ENCODE data around the gene STXBP6.

STXBP6 gene

GRCh38 chr14:25055992-25056687, 6.2 kb upstream of the STXBP6 start:
- DNase-seq (ENCODE audit: low read depth, low spot score): no peak
- Histone ChIP-seq H3K36me3 (ENCODE audit: insufficient read depth, low read length) (no peaks in the 10 kb centered on the region), H3K9me3 (ENCODE audit: low read depth, low read length) (no peaks in the 10 kb centered on the region), H3K27ac (no peak overlapping the region), H3K4me3 (no peak overlapping the region), H3K9ac (ENCODE audit: insufficient read length) (no peak overlapping the region)
- TF ChIP-seq EZH2 (IDR thresholded peaks at IDR 0.05) (no peak), POLR2AphosphoS5 (IDR thresholded peaks at IDR 0.05; ENCODE audit: borderline replicate concordance, low read depth, low read length) (no peak), FOXP2 (optimal IDR thresholded peaks at IDR 0.05; ENCODE audit: control extremely low read depth, extremely low read length, insufficient read depth) (no peak)

GRCh38 chr14:25055005-25055404, 5.1 kb upstream of the STXBP6 start:
- Histone ChIP-seq H3K27ac (no peak overlapping the region), H3K9ac (ENCODE audit: insufficient read length) (no peak overlapping the region), H3K9me3 (ENCODE audit: low read depth, low read length) (no peaks in the 10 kb centered on the region), H3K4me3 (no peak overlapping the region), H3K36me3 (ENCODE audit: insufficient read depth, low read length) (no peaks in the 10 kb centered on the region)
- no peak for TF ChIP-seq POLR2AphosphoS5 (IDR thresholded peaks at IDR 0.05; ENCODE audit: borderline replicate concordance, low read depth, low read length)
- no peak for TF ChIP-seq EZH2 (IDR thresholded peaks at IDR 0.05)
- no peak for TF ChIP-seq FOXP2 (optimal IDR thresholded peaks at IDR 0.05; ENCODE audit: control extremely low read depth, extremely low read length, insufficient read depth)
- DNase-seq (ENCODE audit: low read depth, low spot score): no peak

- H3K9me3 ChIP-seq (ENCODE audit: low read depth, low read length): no peaks in the 10 kb centered on the region
- no peak for DNase-seq (ENCODE audit: low read depth, low spot score)
- H3K27ac ChIP-seq: no peak overlapping the region
- TF ChIP-seq POLR2AphosphoS5 (IDR thresholded peaks at IDR 0.05; ENCODE audit: borderline replicate concordance, low read depth, low read length) (no peak), EZH2 (IDR thresholded peaks at IDR 0.05) (no peak), FOXP2 (optimal IDR thresholded peaks at IDR 0.05; ENCODE audit: control extremely low read depth, extremely low read length, insufficient read depth) (no peak)
- no peak overlapping the region for H3K9ac ChIP-seq (ENCODE audit: insufficient read length)
- no peak overlapping the region for H3K4me3 ChIP-seq
- H3K36me3 ChIP-seq (ENCODE audit: insufficient read depth, low read length): no peaks in the 10 kb centered on the region
Measured at GRCh38 chr14:25053585-25053984, 3.6 kb upstream of the STXBP6 start.

GRCh38 chr14:25052921-25053320, 3.0 kb upstream of the STXBP6 start:
- H3K9ac ChIP-seq (ENCODE audit: insufficient read length): no peak overlapping the region
- no peaks in the 10 kb centered on the region for H3K9me3 ChIP-seq (ENCODE audit: low read depth, low read length)
- DNase-seq (ENCODE audit: low read depth, low spot score): no peak
- no peak for TF ChIP-seq POLR2AphosphoS5 (IDR thresholded peaks at IDR 0.05; ENCODE audit: borderline replicate concordance, low read depth, low read length)
- no peak for TF ChIP-seq FOXP2 (optimal IDR thresholded peaks at IDR 0.05; ENCODE audit: control extremely low read depth, extremely low read length, insufficient read depth)
- no peak for TF ChIP-seq EZH2 (IDR thresholded peaks at IDR 0.05)
- no peak overlapping the region for H3K4me3 ChIP-seq
- H3K36me3 ChIP-seq (ENCODE audit: insufficient read depth, low read length): no peaks in the 10 kb centered on the region
- no peak overlapping the region for H3K27ac ChIP-seq

- no peak for DNase-seq (ENCODE audit: low read depth, low spot score)
- TF ChIP-seq EZH2 (IDR thresholded peaks at IDR 0.05) (no peak), FOXP2 (optimal IDR thresholded peaks at IDR 0.05; ENCODE audit: control extremely low read depth, extremely low read length, insufficient read depth) (no peak), POLR2AphosphoS5 (IDR thresholded peaks at IDR 0.05; ENCODE audit: borderline replicate concordance, low read depth, low read length) (no peak)
Measured at GRCh38 chr14:25052385-25052784, 2.4 kb upstream of the STXBP6 start.

GRCh38 chr14:25050269-25051150, 563 bp upstream of the STXBP6 start:
- Histone ChIP-seq H3K9me3 (ENCODE audit: low read depth, low read length) (no peaks in the 10 kb centered on the region), H3K36me3 (ENCODE audit: insufficient read depth, low read length) (no peaks in the 10 kb centered on the region), H3K4me3 (peak overlapping the region; percentile 61), H3K9ac (ENCODE audit: insufficient read length) (no peak overlapping the region), H3K27ac (no peak overlapping the region)
- TF ChIP-seq POLR2AphosphoS5 (IDR thresholded peaks at IDR 0.05; ENCODE audit: borderline replicate concordance, low read depth, low read length) (no peak), EZH2 (IDR thresholded peaks at IDR 0.05) (peak; percentile 89)
- DNase-seq (ENCODE audit: low read depth, low spot score): no peak

More at GRCh38 chr14:25052385-25052784, 2.4 kb upstream of the STXBP6 start:
- no peaks in the 10 kb centered on the region for H3K36me3 ChIP-seq (ENCODE audit: insufficient read depth, low read length)
- no peaks in the 10 kb centered on the region for H3K9me3 ChIP-seq (ENCODE audit: low read depth, low read length)
- no peak overlapping the region for H3K27ac ChIP-seq
- H3K9ac ChIP-seq (ENCODE audit: insufficient read length): no peak overlapping the region
- H3K4me3 ChIP-seq: no peak overlapping the region

- DNase-seq (ENCODE audit: low read depth, low spot score): no peak
- no peak for TF ChIP-seq POLR2AphosphoS5 (IDR thresholded peaks at IDR 0.05; ENCODE audit: borderline replicate concordance, low read depth, low read length)
- no peak for TF ChIP-seq EZH2 (IDR thresholded peaks at IDR 0.05)
- TF ChIP-seq FOXP2 (optimal IDR thresholded peaks at IDR 0.05; ENCODE audit: control extremely low read depth, extremely low read length, insufficient read depth): no peak
- Histone ChIP-seq H3K9me3 (ENCODE audit: low read depth, low read length) (no peaks in the 10 kb centered on the region), H3K36me3 (ENCODE audit: insufficient read depth, low read length) (no peaks in the 10 kb centered on the region), H3K4me3 (no peak overlapping the region; the same call in 1 of the 2 replicates), H3K9ac (ENCODE audit: insufficient read length) (no peak overlapping the region), H3K27ac (no peak overlapping the region)
Measured at GRCh38 chr14:25049093-25049567, 817 bp downstream of the STXBP6 start.
